PFSK-1 (cell line): ENCODE data around the gene THEMIS2.

Experiments used
- POLR2AphosphoS5 ChIP-seq: IDR thresholded peaks from 2 replicates; pipeline ENCODE4 v1.6.1; 2012; ENCODE audit warnings: low read depth, mild to moderate bottlenecking, control low read depth, low read length, moderate library complexity
- REST ChIP-seq, 2 experiments: IDR thresholded peaks; 2 replicates each; pipeline versions ENCODE4 v1.6.1 to v1.8.0; 2011 to 2012; ENCODE audit warnings: low read depth in 2 of 2, low read length in 2 of 2, control low read depth in 1 of 2, inconsistent platforms in 1 of 2, mild to moderate bottlenecking in 1 of 2, moderate library complexity in 1 of 2; ENCODE audit not compliant: insufficient read depth in 1 of 2

- TF ChIP-seq REST (IDR thresholded peaks at IDR 0.05; ENCODE audit: insufficient read depth in 1 of 2, low read depth in 2 of 2, low read length in 2 of 2) = no peak
- no peak for TF ChIP-seq POLR2AphosphoS5
Measured at GRCh38 chr1:27891196-27891889, 19.0 kb downstream of the THEMIS2 start.
